Sigmoid colon (tissue), 4 donors: Measurements from ENCODE around the gene ZNF211.

ENCODE experiments used
- CTCF ChIP-seq, 4 experiments: fragments of 450-650 bp in 3 of 4; fragments of 200-600 bp in 1 of 4; IDR thresholded peaks; one replicate each; pipeline ENCODE4 v1.5.1; 2016 to 2019; ENCODE audit warnings: antibody characterized with exemption in 4 of 4, mild to moderate bottlenecking in 3 of 4, moderate library complexity in 2 of 4
- EP300 ChIP-seq, 4 donors: sonication (generic); formaldehyde crosslinking; IDR thresholded peaks; one replicate each; pipeline ENCODE4 v1.6.1; 2017; ENCODE audit warnings: antibody characterized with exemption in 4 of 4
- POLR2A ChIP-seq, 2 donors: fragments of 450-650 bp; IDR thresholded peaks; one replicate each; pipeline ENCODE4 v1.6.1; 2016; ENCODE audit warnings: antibody characterized with exemption in 2 of 2, mild to moderate bottlenecking in 2 of 2, moderate library complexity in 2 of 2

GRCh38 chr19:57656346-57656745 is 23.4 kb downstream of the ZNF211 start:
- TF ChIP-seq CTCF (IDR thresholded peaks at IDR 0.05): no peak
- no peak for TF ChIP-seq EP300 (IDR thresholded peaks at IDR 0.05)
- no peak for TF ChIP-seq POLR2A (IDR thresholded peaks at IDR 0.05)
